Lung (tissue), 12 donors: ENCODE data around the gene FILIP1L. TPM values are rescaled to one million over a fixed set of nuclear protein-coding genes. Genes with fewer than 3 reads are reported as not detected.

Source experiments
- ATAC-seq: fragments of 200-7000 bp; cut with Tn5 transposase; one replicate; pipeline ENCODE4 v1.9.1; 2020; ENCODE audit warnings: moderate number of reproducible peaks; ENCODE audit not compliant: insufficient read depth, low FRiP score
- DNase-seq, 3 donors: peaks; one replicate each; pipeline ENCODE4 v3.0.0-alpha.2; 2013 to 2017
- H3K27ac ChIP-seq, 2 donors: one replicate each; pipeline ENCODE4 v1.5.1; 2013; ENCODE audit warnings: mild to moderate bottlenecking in 2 of 2, moderate library complexity in 2 of 2, control low read depth in 1 of 2, inconsistent platforms in 1 of 2, low read depth in 1 of 2, low read length in 1 of 2
- H3K27me3 ChIP-seq, 3 donors: one replicate each; pipeline ENCODE4 v1.5.1; 2013; ENCODE audit warnings: low read length in 2 of 3; ENCODE audit not compliant: control insufficient read depth in 3 of 3, insufficient read depth in 3 of 3
- H3K36me3 ChIP-seq, 4 donors: one replicate each; pipeline ENCODE4 v1.5.1; 2013; ENCODE audit warnings: low read length in 4 of 4, mild to moderate bottlenecking in 1 of 4, moderate library complexity in 1 of 4; ENCODE audit not compliant: control insufficient read depth in 4 of 4, insufficient read depth in 4 of 4
- H3K4me1 ChIP-seq, 5 donors: one replicate each; pipeline ENCODE4 v1.5.1; 2013; ENCODE audit warnings: low read length in 5 of 5, mild to moderate bottlenecking in 2 of 5, moderate library complexity in 1 of 5; ENCODE audit not compliant: control insufficient read depth in 5 of 5, insufficient read depth in 5 of 5
- H3K4me3 ChIP-seq: one replicate; pipeline ENCODE4 v1.5.1; 2013; ENCODE audit warnings: mild to moderate bottlenecking, control low read depth, moderate library complexity
- H3K9ac ChIP-seq, 2 donors: one replicate each; pipeline ENCODE4 v1.5.1; 2013; ENCODE audit warnings: low read length in 2 of 2, control low read depth in 1 of 2; ENCODE audit not compliant: insufficient read depth in 1 of 2
- H3K9me3 ChIP-seq, 4 donors: one replicate each; pipeline ENCODE4 v1.5.1; 2013; ENCODE audit warnings: low read length in 3 of 4, mild to moderate bottlenecking in 1 of 4, moderate library complexity in 1 of 4; ENCODE audit not compliant: control insufficient read depth in 4 of 4, insufficient read depth in 3 of 4
- WGBS, 2 donors: extraction: QIAGEN DNeasy Blood & Tissue Kit; methylation state at CpG; one replicate each; pipeline ENCODE4 v1.1.7; 2013; 5-methylcytosine and 5-hydroxymethylcytosine counted together
- polyA plus RNA-seq, 2 donors: library from polyadenylated mRNA; stranded (reverse); fragments of 200-250 nt; gene quantifications; one replicate each; pipeline ENCODE4 v1.2.1, GENCODE V29; 2013
- total RNA-seq, 2 donors: library from RNA; depleted of rRNA in 1 of 2; stranded (reverse); fragments of >200 nt in 1 of 2; gene quantifications; one replicate each; pipeline ENCODE4 v1.2.1, GENCODE V29; 2014 to 2021
- TF ChIP-seq, protein P1 (sequence below): IDR thresholded peaks from 2 replicates; pipeline ENCODE4 v1.5.1; 2012; ENCODE audit warnings: mild to moderate bottlenecking; ENCODE audit errors: control extremely low read depth, extremely low read depth
- donor health status: control.
- donor health status: control.
- donor health status: Bipolar disorder and iron deficiency.
- donor health status: healthy.
- donor health status: DM: yes; HTN: yes; CAD: no.

Gene FILIP1L
- total and polyA plus RNA-seq, 4 donors: 8.3 to 27.8 (median 22.5) TPM

DNA sequence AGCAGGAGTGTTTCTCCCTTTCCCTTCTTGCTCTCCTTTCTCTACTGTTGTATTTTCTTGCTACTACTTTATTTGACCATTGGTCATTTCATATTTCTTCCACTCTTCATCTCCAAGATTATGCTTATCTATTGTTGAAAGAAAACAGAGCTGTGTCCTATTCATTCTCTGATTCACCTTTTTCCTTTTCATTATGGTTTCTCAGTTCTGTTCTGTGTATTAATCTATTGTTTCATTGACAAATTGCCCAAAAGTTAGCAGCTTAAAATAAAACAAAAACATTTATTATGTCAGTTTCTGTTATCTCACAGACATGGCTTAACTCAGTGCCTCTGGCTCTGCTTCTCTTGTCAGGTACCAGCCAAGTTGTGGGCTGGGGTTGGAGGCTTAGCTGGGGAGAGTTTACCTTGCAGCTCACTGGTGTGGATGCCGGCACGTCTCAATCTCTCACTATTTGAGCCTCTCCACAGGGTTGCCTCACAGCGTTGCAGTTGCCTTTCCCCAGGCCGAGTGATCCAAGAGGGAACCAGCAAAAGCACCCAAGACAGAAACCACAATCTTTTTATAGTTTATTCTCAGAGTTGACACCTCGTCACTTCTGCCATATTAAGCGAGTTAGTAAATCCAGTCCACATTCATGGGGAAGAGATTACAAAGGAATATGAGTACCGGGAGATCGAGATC lies 36.9 kb upstream of the FILIP1L start:
- no peak overlapping the region for H3K9ac ChIP-seq
- peak overlapping the region; percentile 17 to 48 for H3K27ac ChIP-seq
- TF ChIP-seq, protein P1, sequence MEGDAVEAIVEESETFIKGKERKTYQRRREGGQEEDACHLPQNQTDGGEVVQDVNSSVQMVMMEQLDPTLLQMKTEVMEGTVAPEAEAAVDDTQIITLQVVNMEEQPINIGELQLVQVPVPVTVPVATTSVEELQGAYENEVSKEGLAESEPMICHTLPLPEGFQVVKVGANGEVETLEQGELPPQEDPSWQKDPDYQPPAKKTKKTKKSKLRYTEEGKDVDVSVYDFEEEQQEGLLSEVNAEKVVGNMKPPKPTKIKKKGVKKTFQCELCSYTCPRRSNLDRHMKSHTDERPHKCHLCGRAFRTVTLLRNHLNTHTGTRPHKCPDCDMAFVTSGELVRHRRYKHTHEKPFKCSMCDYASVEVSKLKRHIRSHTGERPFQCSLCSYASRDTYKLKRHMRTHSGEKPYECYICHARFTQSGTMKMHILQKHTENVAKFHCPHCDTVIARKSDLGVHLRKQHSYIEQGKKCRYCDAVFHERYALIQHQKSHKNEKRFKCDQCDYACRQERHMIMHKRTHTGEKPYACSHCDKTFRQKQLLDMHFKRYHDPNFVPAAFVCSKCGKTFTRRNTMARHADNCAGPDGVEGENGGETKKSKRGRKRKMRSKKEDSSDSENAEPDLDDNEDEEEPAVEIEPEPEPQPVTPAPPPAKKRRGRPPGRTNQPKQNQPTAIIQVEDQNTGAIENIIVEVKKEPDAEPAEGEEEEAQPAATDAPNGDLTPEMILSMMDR: no peak
- peaks cover 0 to 11% (median 2%) of the 10 kb centered on the region in 4 donors for H3K36me3 ChIP-seq
- ATAC-seq (no peak), DNase-seq (no peak)
- peaks cover 0 to 6% (median 0%) of the 10 kb centered on the region in 4 donors for H3K9me3 ChIP-seq
- H3K4me3 ChIP-seq: no peak overlapping the region
- H3K4me1 ChIP-seq: peaks cover 0 to 5% (median 0%) of the 10 kb centered on the region in 5 donors
- 68 to 89% methylated on average over 8 of the region's 8 CpGs for WGBS, 2 donors
- no peaks in the 10 kb centered on the region for H3K27me3 ChIP-seq

DNA sequence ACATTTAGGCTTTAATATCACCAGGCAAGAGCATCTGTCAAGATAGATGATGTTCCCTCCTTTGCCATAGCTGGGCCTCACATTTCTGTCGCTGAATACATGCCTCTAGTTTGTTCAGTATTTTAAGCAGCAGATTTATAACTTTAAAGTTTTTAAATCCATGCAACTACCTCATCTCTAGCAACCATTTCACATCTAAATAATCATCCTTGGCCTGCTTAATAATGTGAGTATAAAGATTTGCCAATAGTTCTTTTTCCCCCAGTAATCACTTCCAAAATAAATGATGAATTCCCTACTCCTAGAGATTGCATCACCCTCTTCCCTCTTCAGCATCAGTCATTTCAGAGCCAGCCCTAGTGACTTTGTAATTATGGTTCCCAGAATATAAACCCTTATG lies 36.2 kb upstream of the FILIP1L start:
- WGBS, 2 donors: 81 to 88% methylated on average over 1 of the region's 1 CpG
- peaks cover 0 to 2% (median 0%) of the 10 kb centered on the region in 4 donors for H3K9me3 ChIP-seq
- H3K27ac ChIP-seq: peak overlapping the region in 1 of 2 donors; percentile 48
- H3K4me1 ChIP-seq: peaks cover 0 to 5% (median 0%) of the 10 kb centered on the region in 5 donors
- DNase-seq: peak in 1 of 3 donors; percentile 17
- no peak overlapping the region for H3K9ac ChIP-seq
- H3K36me3 ChIP-seq: peaks cover 0 to 11% (median 2%) of the 10 kb centered on the region in 4 donors
- H3K27me3 ChIP-seq: no peaks in the 10 kb centered on the region
- peak; percentile 41 for ATAC-seq
- TF ChIP-seq, protein P1: no peak
- H3K4me3 ChIP-seq: no peak overlapping the region

DNA sequence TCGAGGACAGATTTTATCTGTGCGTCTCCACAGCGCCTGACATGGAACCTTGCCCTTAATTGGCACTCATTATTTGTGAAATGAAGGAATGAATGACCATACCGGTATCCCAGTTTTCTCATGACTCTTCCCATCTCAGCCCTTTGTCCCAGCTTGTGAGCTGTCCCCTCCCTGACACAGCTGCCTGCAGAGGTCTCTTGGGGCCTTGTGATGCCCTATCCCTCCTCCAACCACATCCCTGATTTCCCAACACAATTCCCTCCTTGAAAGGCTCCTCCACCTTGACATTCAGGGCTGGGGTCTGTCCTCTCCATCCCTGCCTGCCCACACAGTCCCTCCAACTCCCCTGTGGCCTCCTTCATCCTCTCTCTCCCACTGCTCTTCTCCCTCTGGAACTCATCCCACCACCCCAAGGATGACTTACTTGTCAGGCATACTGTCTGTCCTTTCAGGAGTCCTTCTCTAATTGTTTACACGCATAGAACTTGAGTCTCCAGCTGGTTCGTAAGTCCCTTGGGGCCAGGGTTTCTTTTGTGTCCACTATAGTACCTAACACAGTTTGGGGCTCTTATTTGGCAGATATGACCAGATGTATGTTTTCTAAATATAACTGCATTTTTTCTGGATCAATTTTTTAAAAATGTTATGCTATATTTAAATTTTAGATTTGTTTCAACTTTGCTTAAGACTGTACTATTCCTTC lies 35.6 kb upstream of the FILIP1L start:
- no peaks in the 10 kb centered on the region for H3K9me3 ChIP-seq
- ATAC-seq (no peak), DNase-seq (no peak)
- H3K9ac ChIP-seq: no peak overlapping the region
- 95 to 96% methylated on average over 6 of the region's 6 CpGs for WGBS, 2 donors
- no peak overlapping the region for H3K4me3 ChIP-seq
- peak overlapping the region; percentile 20 to 26 for H3K27ac ChIP-seq
- no peaks in the 10 kb centered on the region for H3K27me3 ChIP-seq
- peaks cover 0 to 11% (median 2%) of the 10 kb centered on the region in 4 donors for H3K36me3 ChIP-seq
- peaks cover 0 to 5% (median 0%) of the 10 kb centered on the region in 5 donors for H3K4me1 ChIP-seq
- TF ChIP-seq, protein P1: no peak
